Immature natural killer cell (primary cell): ENCODE measurements around the gene CALHM2. TPM values are rescaled to one million over a fixed set of nuclear protein-coding genes. Genes with fewer than 3 reads are reported as not detected.
A peak's percentile ranks its signal among the peaks of the same experiment; 100 is the strongest.
"Not testable (repeated sequence)": the region's sequence is repeated elsewhere in the genome, so short reads cannot be mapped to it uniquely, and the experiment has no call there.

ENCODE experiments used
- DNase-seq, 3 donors: peaks; one replicate each; pipeline ENCODE4 v3.0.0; 2022; ENCODE audit warnings: mixed read lengths in 1 of 3
- H3K27ac Mint-ChIP-seq, 6 donors: one replicate each; pipeline ENCODE4 v1.8.0; 2020; ENCODE audit warnings: mixed read lengths in 6 of 6, mild to moderate bottlenecking in 5 of 6, inconsistent platforms in 4 of 6, moderate library complexity in 3 of 6
- H3K27me3 Mint-ChIP-seq, 3 donors: one replicate each; pipeline ENCODE4 v1.8.0; 2020 to 2021; ENCODE audit warnings: low read depth in 3 of 3, mild to moderate bottlenecking in 3 of 3, mixed read lengths in 3 of 3, moderate library complexity in 3 of 3, inconsistent platforms in 1 of 3
- H3K36me3 Mint-ChIP-seq, 3 donors: one replicate each; pipeline ENCODE4 v1.8.0; 2020; ENCODE audit warnings: mixed read lengths in 3 of 3, inconsistent platforms in 2 of 3, mild to moderate bottlenecking in 2 of 3
- H3K4me1 Mint-ChIP-seq, 2 donors: one replicate each; pipeline ENCODE4 v1.8.0; 2020; ENCODE audit warnings: inconsistent platforms in 2 of 2, mild to moderate bottlenecking in 2 of 2, mixed read lengths in 2 of 2, moderate library complexity in 1 of 2
- H3K4me3 Mint-ChIP-seq, 5 donors: one replicate each; pipeline ENCODE4 v1.8.0; 2020; ENCODE audit warnings: mild to moderate bottlenecking in 5 of 5, mixed read lengths in 5 of 5, inconsistent platforms in 3 of 5, moderate library complexity in 3 of 5
- H3K9me3 Mint-ChIP-seq, 6 donors: one replicate each; pipeline ENCODE4 v1.8.0; 2020; ENCODE audit warnings: mild to moderate bottlenecking in 6 of 6, mixed read lengths in 6 of 6, inconsistent platforms in 4 of 6, moderate library complexity in 3 of 6
- polyA plus RNA-seq, 3 donors: library from polyadenylated mRNA; unstranded; fragments of 300-500 nt; fragmentation: Illumina TruSeq; gene quantifications; one replicate each; pipeline ENCODE4 v1.2.3, GENCODE V29; 2021

CALHM2 gene
- polyA plus RNA-seq, 3 donors from 2014 or later: 43.3 to 125 (median 72.6) TPM

- peaks cover 0 to 1% of the 10 kb centered on the region in 2 donors for H3K4me1 Mint-ChIP-seq
- no peak overlapping the region for H3K4me3 Mint-ChIP-seq
- no peak overlapping the region for H3K27ac Mint-ChIP-seq
- no peaks in the 10 kb centered on the region for H3K9me3 Mint-ChIP-seq
- DNase-seq: no peak
- H3K36me3 Mint-ChIP-seq: no peaks in the 10 kb centered on the region
- peaks cover 5 to 8% (median 6%) of the 10 kb centered on the region in 3 donors for H3K27me3 Mint-ChIP-seq
These were observed 35.2 kb upstream of the CALHM2 start for GRCh38 chr10:103487410-103487708.

- not testable (repeated sequence) for H3K27me3 Mint-ChIP-seq, H3K36me3 Mint-ChIP-seq, H3K4me1 Mint-ChIP-seq, H3K4me3 Mint-ChIP-seq, DNase-seq, H3K27ac Mint-ChIP-seq, H3K9me3 Mint-ChIP-seq
These were observed 34.7 kb upstream of the CALHM2 start for GRCh38 chr10:103486635-103487409.

- Mint-ChIP-seq H3K27me3 (no peaks in the 10 kb centered on the region), H3K4me1 (peaks cover 5 to 7% of the 10 kb centered on the region in 2 donors), H3K9me3 (no peaks in the 10 kb centered on the region), H3K27ac (peak overlapping the region in 2 of 6 donors; percentile 15 to 76), H3K4me3 (no peak overlapping the region), H3K36me3 (no peaks in the 10 kb centered on the region)
- peak; percentile 61 to 69 (median 68) for DNase-seq
These were observed 29.9 kb upstream of the CALHM2 start for GRCh38 chr10:103481974-103482531.

DNA sequence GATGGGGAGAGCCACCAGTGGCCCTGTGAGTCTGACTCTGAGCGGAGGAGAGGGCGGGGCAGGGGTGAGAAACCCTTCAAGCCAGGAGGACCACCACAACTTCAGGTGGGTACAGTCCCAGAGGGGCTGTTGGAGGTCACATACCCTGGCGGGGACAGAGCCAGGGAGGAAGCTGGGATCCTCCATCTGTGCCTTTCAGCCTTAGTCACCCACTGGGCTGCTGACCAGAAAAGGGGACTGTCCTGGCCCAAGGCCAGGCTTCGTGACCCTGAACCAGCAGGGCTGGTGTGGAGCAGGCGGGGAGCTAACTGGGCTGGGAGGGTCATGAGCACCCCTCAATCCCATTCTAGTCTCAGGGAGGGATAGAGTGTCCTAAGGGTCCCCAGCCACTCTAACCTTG lies 28.4 kb upstream of the CALHM2 start:
- H3K27me3 Mint-ChIP-seq: no peaks in the 10 kb centered on the region
- H3K27ac Mint-ChIP-seq: peak overlapping the region in 1 of 6 donors; percentile 40
- no peak for DNase-seq
- H3K9me3 Mint-ChIP-seq: no peaks in the 10 kb centered on the region
- no peak overlapping the region for H3K4me3 Mint-ChIP-seq
- peaks cover 5 to 7% of the 10 kb centered on the region in 2 donors for H3K4me1 Mint-ChIP-seq
- H3K36me3 Mint-ChIP-seq: no peaks in the 10 kb centered on the region

GRCh38 chr10:103479135-103479534 lies 27.0 kb upstream of the CALHM2 start, which contains the start of gene CALHM3:
TSS of gene CALHM3 (minus strand) at chr10:103479240. CDS start at chr10:103479032, 208 bp downstream.
- peak within 1 kb of the TSS in 2 of 6 donors; percentile 23 to 79 for H3K27ac Mint-ChIP-seq
- peaks cover 6 to 10% of the 10 kb centered on the region in 2 donors for H3K4me1 Mint-ChIP-seq
- no peak for DNase-seq
- no peak within 1 kb of the TSS for H3K4me3 Mint-ChIP-seq
- no peaks in the 10 kb centered on the region for H3K9me3 Mint-ChIP-seq
- H3K36me3 Mint-ChIP-seq: no peaks in the 10 kb centered on the region
- H3K27me3 Mint-ChIP-seq: no peaks in the 10 kb centered on the region

DNA sequence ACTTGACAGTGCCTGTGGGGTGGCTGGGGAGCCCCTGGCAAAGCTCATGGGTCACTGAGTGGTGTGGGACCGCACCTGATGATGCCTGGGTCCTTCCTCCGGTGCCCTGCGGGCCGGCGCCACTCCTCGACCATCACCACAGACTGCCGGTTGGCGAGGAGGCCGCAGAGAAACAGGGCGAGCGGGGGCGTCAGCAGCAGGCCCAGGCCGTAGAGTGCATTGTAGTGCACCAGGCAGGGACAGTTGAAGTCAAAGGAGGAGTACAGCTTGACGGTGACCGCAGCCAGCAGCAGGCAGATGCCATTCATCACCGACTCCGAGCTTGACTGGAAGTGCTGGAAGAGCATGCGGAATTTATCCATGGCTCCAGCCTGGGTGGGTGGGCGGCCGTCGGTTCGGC lies 26.5 kb upstream of the CALHM2 start:
- Mint-ChIP-seq H3K4me1 (peaks cover 10 to 14% of the 10 kb centered on the region in 2 donors), H3K27me3 (no peaks in the 10 kb centered on the region), H3K27ac (no peak overlapping the region), H3K4me3 (no peak overlapping the region), H3K36me3 (no peaks in the 10 kb centered on the region), H3K9me3 (no peaks in the 10 kb centered on the region)
- DNase-seq: no peak

- H3K27me3 Mint-ChIP-seq: peaks cover 0 to 2% (median 0%) of the 10 kb centered on the region in 3 donors
- H3K36me3 Mint-ChIP-seq: no peaks in the 10 kb centered on the region
- H3K9me3 Mint-ChIP-seq: no peaks in the 10 kb centered on the region
- H3K4me3 Mint-ChIP-seq: no peak overlapping the region
- H3K27ac Mint-ChIP-seq: peak overlapping the region in 1 of 6 donors; percentile 40
- peak in 1 of 3 donors; percentile 15 for DNase-seq
- H3K4me1 Mint-ChIP-seq: peaks cover 23 to 28% of the 10 kb centered on the region in 2 donors
These were observed 24.0 kb upstream of the CALHM2 start for GRCh38 chr10:103476046-103476768.

DNA sequence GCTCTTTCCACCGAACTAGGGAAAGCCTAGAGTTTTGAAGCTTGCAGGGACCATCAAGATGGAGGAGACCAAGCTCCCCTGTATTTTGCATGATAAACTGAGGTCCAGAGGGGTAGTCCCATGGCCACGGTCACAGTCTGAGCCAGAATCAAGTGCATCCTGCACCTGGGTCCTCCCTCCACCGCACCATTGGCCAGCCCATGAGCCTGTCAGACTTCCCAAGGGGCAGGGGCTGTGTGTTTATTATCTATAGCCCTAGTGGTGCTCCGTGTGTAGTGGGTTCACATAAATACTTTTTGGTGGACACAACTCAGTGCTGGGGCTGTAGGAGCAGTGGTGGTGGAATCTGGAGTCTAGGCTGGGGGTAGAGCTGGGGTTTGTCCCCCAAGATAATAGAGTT lies 23.3 kb upstream of the CALHM2 start:
- Mint-ChIP-seq H3K27me3 (peaks cover 0 to 3% (median 1%) of the 10 kb centered on the region in 3 donors), H3K4me1 (peaks cover 29 to 36% of the 10 kb centered on the region in 2 donors), H3K9me3 (no peaks in the 10 kb centered on the region), H3K27ac (peak overlapping the region in 3 of 6 donors; percentile 57 to 66 (median 58)), H3K36me3 (no peaks in the 10 kb centered on the region), H3K4me3 (no peak overlapping the region)
- no peak for DNase-seq

DNA sequence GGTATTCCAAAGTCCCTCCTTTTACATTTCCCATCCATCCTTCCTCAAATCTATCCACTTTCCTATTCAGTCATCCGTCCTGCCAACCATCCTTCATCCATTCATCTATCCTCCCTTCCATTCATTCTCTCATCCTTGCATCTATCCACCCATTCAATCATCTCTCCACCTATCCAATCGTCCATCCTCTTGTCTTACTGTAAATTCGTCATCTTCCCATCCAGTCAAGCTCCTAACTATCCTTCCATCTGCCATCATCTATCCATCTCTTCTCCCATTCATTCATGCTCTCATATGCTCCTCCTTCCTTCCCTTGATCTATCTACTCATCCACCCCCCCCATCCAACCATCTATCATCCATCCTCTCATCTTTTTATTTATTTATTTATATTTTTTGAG lies 21.9 kb upstream of the CALHM2 start:
- no peaks in the 10 kb centered on the region for H3K9me3 Mint-ChIP-seq
- H3K36me3 Mint-ChIP-seq: no peaks in the 10 kb centered on the region
- peak overlapping the region in 5 of 6 donors; percentile 5 to 82 (median 74) for H3K27ac Mint-ChIP-seq
- peaks cover 42 to 50% of the 10 kb centered on the region in 2 donors for H3K4me1 Mint-ChIP-seq
- H3K27me3 Mint-ChIP-seq: peaks cover 3% of the 10 kb centered on the region in 3 donors
- H3K4me3 Mint-ChIP-seq: peak overlapping the region in 3 of 5 donors; percentile 19 to 44 (median 42)
- no peak for DNase-seq

GRCh38 chr10:103473261-103473671 lies 21.1 kb upstream of the CALHM2 start:
- Mint-ChIP-seq H3K27ac (peak overlapping the region in 4 of 6 donors; percentile 45 to 82 (median 63)), H3K9me3 (no peaks in the 10 kb centered on the region), H3K36me3 (no peaks in the 10 kb centered on the region), H3K4me3 (peak overlapping the region in 1 of 5 donors; percentile 14), H3K27me3 (peaks cover 3% of the 10 kb centered on the region in 3 donors), H3K4me1 (peaks cover 43 to 51% of the 10 kb centered on the region in 2 donors)
- no peak for DNase-seq

DNA sequence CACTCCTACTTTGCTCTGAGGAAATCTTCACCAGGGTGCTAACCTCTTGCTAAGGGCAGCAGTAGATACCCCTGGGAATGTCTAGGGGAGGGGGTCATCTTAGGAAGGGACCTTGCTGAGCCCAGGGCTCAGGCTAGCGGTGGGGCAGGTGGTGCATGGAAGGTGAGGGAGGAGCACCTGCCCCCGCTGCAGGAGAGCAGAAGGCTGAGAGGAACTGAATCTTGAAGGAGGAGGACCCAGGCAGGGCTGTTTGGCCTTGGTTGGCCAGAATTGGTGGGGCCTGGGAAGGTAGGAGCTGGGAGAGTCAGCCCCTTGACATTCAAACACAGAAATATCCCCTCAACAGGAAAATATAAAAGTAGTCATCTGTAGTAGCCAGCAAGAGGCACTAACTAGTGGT lies 19.8 kb upstream of the CALHM2 start:
- Mint-ChIP-seq H3K36me3 (no peaks in the 10 kb centered on the region), H3K27me3 (peaks cover 3 to 5% (median 3%) of the 10 kb centered on the region in 3 donors), H3K27ac (peak overlapping the region; percentile 86 to 98 (median 96)), H3K9me3 (no peaks in the 10 kb centered on the region), H3K4me3 (peak overlapping the region; percentile 66 to 89 (median 77)), H3K4me1 (peaks cover 48 to 61% of the 10 kb centered on the region in 2 donors)
- no peak for DNase-seq

GRCh38 chr10:103470761-103471653 lies 18.8 kb upstream of the CALHM2 start:
- H3K27me3 Mint-ChIP-seq: peaks cover 3 to 5% (median 3%) of the 10 kb centered on the region in 3 donors
- DNase-seq: peak; percentile 75 to 84 (median 81)
- H3K4me3 Mint-ChIP-seq: peak overlapping the region; percentile 66 to 89 (median 77)
- peaks cover 53 to 61% of the 10 kb centered on the region in 2 donors for H3K4me1 Mint-ChIP-seq
- H3K9me3 Mint-ChIP-seq: no peaks in the 10 kb centered on the region
- no peaks in the 10 kb centered on the region for H3K36me3 Mint-ChIP-seq
- H3K27ac Mint-ChIP-seq: peak overlapping the region; percentile 86 to 98 (median 96)

DNA sequence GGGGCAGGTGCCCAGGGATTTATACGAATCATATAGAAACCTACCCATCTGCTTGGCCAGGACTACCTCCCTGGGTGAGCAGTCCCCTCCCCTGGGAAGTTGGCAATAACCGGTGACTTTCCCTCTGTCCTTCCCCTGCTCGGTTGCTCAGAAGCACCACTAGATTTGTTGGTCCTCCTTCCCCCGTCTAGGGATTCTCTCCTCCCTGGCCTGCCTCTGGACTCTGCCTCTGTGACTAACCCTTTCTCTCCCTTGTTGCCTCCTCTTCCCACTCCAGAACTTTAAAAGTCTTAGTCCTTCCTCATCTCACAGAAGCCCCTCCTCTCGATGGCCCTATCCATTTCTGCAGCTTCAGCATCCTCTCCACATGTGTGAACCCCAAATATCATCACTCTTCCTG lies 17.0 kb upstream of the CALHM2 start:
- Mint-ChIP-seq H3K4me1 (peaks cover 53 to 59% of the 10 kb centered on the region in 2 donors), H3K27ac (peak overlapping the region; percentile 4 to 97 (median 84)), H3K36me3 (no peaks in the 10 kb centered on the region), H3K4me3 (peak overlapping the region in 1 of 5 donors; percentile 15), H3K9me3 (no peaks in the 10 kb centered on the region), H3K27me3 (peaks cover 3 to 5% (median 3%) of the 10 kb centered on the region in 3 donors)
- no peak for DNase-seq
